CD4-positive, alpha-beta T cell treated with Interferon alpha-2 for 1 hour (primary cell): ENCODE data around the gene MAPK8.
"Not testable (repeated sequence)": the region's sequence is repeated elsewhere in the genome, so short reads cannot be mapped to it uniquely, and the experiment has no call there.

Source experiments
- DNase-seq, 2 donors: peaks; one replicate each; pipeline ENCODE4 v3.0.0-alpha.2; 2020 to 2022

MAPK8 gene

GRCh38 chr10:48389846-48390557 is 83.5 kb downstream of the MAPK8 start:
- no peak for DNase-seq

GRCh38 chr10:48390558-48390871 is 84.0 kb downstream of the MAPK8 start:
- DNase-seq = no peak

GRCh38 chr10:48390933-48391845 is 84.7 kb downstream of the MAPK8 start:
- DNase-seq = peak in 1 of 2 donors; percentile 3

GRCh38 chr10:48391994-48392393 is 85.5 kb downstream of the MAPK8 start:
- DNase-seq = no peak

GRCh38 chr10:48398261-48398660 is 91.8 kb downstream of the MAPK8 start:
- DNase-seq = no peak

GRCh38 chr10:48399056-48399541 is 92.6 kb downstream of the MAPK8 start:
- DNase-seq = no peak

- DNase-seq = no peak
Observed at GRCh38 chr10:48399551-48399950, 93.1 kb downstream of the MAPK8 start.

GRCh38 chr10:48400129-48400849 is 93.8 kb downstream of the MAPK8 start:
- no peak for DNase-seq

- no peak for DNase-seq
Observed at GRCh38 chr10:48400850-48401220, 94.4 kb downstream of the MAPK8 start.

- no peak for DNase-seq
Observed at GRCh38 chr10:48404646-48405045, 98.2 kb downstream of the MAPK8 start.

GRCh38 chr10:48406204-48406603 is 99.7 kb downstream of the MAPK8 start:
- DNase-seq = no peak

- no peak for DNase-seq
Observed at GRCh38 chr10:48406658-48407057, 100.2 kb downstream of the MAPK8 start.

- DNase-seq = no peak
Observed at GRCh38 chr10:48410503-48410902, 104.0 kb downstream of the MAPK8 start.

GRCh38 chr10:48411510-48411909 is 105.0 kb downstream of the MAPK8 start:
- DNase-seq = no peak

- DNase-seq = no peak
Observed at GRCh38 chr10:48412081-48412480, 105.6 kb downstream of the MAPK8 start.

GRCh38 chr10:48412933-48413332 is 106.5 kb downstream of the MAPK8 start:
- DNase-seq = no peak

- DNase-seq = no peak
Observed at GRCh38 chr10:48414160-48414559, 107.7 kb downstream of the MAPK8 start.

GRCh38 chr10:48414778-48415177 is 108.3 kb downstream of the MAPK8 start:
- no peak for DNase-seq

GRCh38 chr10:48416584-48417232 is 110.2 kb downstream of the MAPK8 start:
- no peak for DNase-seq

- DNase-seq = no peak
Observed at GRCh38 chr10:48417374-48417773, 110.9 kb downstream of the MAPK8 start.

- DNase-seq = no peak
Observed at GRCh38 chr10:48418189-48418788, 111.8 kb downstream of the MAPK8 start.

- no peak for DNase-seq
Observed at GRCh38 chr10:48419714-48420113, 113.2 kb downstream of the MAPK8 start.

GRCh38 chr10:48421862-48422261 is 115.4 kb downstream of the MAPK8 start:
- not testable (repeated sequence) for DNase-seq
